Ishikawa (cell line): ENCODE results near the gene SF3B5.

Experiments used
- CREB1 ChIP-seq: IDR thresholded peaks from 2 replicates; pipeline ENCODE4 v1.6.1; 2012; ENCODE audit warnings: low read depth
- EGR1 ChIP-seq: IDR thresholded peaks from 2 replicates; pipeline ENCODE4 v1.6.1; 2012
- EP300 ChIP-seq: IDR thresholded peaks from 2 replicates; pipeline ENCODE4 v1.6.1; 2012; ENCODE audit warnings: borderline replicate concordance
- FOXM1 ChIP-seq: IDR thresholded peaks from 2 replicates; pipeline ENCODE4 v1.6.1; 2012; ENCODE audit warnings: low read depth, borderline replicate concordance
- NFIC ChIP-seq: IDR thresholded peaks from 2 replicates; pipeline ENCODE4 v1.6.1; 2012
- RAD21 ChIP-seq: IDR thresholded peaks from 2 replicates; pipeline ENCODE4 v1.6.1; 2012; ENCODE audit warnings: low read depth
- TCF12 ChIP-seq: IDR thresholded peaks from 2 replicates; pipeline ENCODE4 v1.6.1; 2012; ENCODE audit warnings: low read depth
- YY1 ChIP-seq: IDR thresholded peaks from 2 replicates; pipeline ENCODE4 v1.6.1; 2012; ENCODE audit warnings: low read depth
- ZBTB7A ChIP-seq: IDR thresholded peaks from 2 replicates; pipeline ENCODE4 v1.6.1; 2012; ENCODE audit warnings: low read depth

GRCh38 chr6:144055121-144055931 is 40.0 kb downstream of the SF3B5 start:
- TF ChIP-seq CREB1: no peak
- TF ChIP-seq YY1: no peak
- TF ChIP-seq FOXM1: no peak
- TF ChIP-seq EP300: no peak
- TF ChIP-seq RAD21: no peak
- no peak for TF ChIP-seq ZBTB7A
- no peak for TF ChIP-seq EGR1
- TF ChIP-seq NFIC: no peak
- TF ChIP-seq TCF12: no peak
